Activated CD8-positive, alpha-beta T cell treated with anti-CD3 and anti-CD28 coated beads for 36 hours (primary cell): Measurements from ENCODE around the gene AVEN. TPM values are rescaled to one million over a fixed set of nuclear protein-coding genes. Genes with fewer than 3 reads are reported as not detected.

ENCODE experiments used
- ATAC-seq: fragments of 200-7000 bp; cut with Tn5 transposase; one replicate; pipeline ENCODE4 v1.10.0; 2021; ENCODE audit warnings: mild to moderate bottlenecking, moderate library complexity
- CTCF ChIA-PET: fragments of 350-600 bp; sonication (Branson Sonifier 250); formaldehyde crosslinking; loops from one replicate; lab custom pipeline; 2021; ENCODE audit warnings: antibody characterized with exemption; lab: Charles Lee
- POLR2A ChIA-PET: fragments of 350-600 bp; sonication (Branson Sonifier 250); formaldehyde crosslinking; loops from one replicate; lab custom pipeline; 2021; ENCODE audit warnings: antibody characterized with exemption; lab: Charles Lee
- DNase-seq: peaks from one replicate; pipeline ENCODE4 v3.0.0-alpha.2; 2020
- H3K27ac Mint-ChIP-seq: one replicate; pipeline ENCODE4 v1.8.0; 2021; ENCODE audit warnings: mild to moderate bottlenecking, mixed read lengths
- H3K27me3 Mint-ChIP-seq: one replicate; pipeline ENCODE4 v1.8.0; 2021; ENCODE audit warnings: mixed read lengths
- H3K36me3 Mint-ChIP-seq: one replicate; pipeline ENCODE4 v1.8.0; 2021; ENCODE audit warnings: low read depth, mixed read lengths
- H3K4me1 Mint-ChIP-seq: one replicate; pipeline ENCODE4 v1.8.0; 2021; ENCODE audit warnings: low read depth, mixed read lengths
- H3K4me3 Mint-ChIP-seq: one replicate; pipeline ENCODE4 v1.8.0; 2021; ENCODE audit warnings: mild to moderate bottlenecking, moderate library complexity, mixed read lengths
- H3K9me3 Mint-ChIP-seq: one replicate; pipeline ENCODE4 v1.8.0; 2021; ENCODE audit warnings: mixed read lengths
- intact Hi-C: fragments of 100-400 bp; cut with micrococcal nuclease; formaldehyde crosslinking; loops from one replicate; pipeline ENCODE4 v1.10.0; 2022
- total RNA-seq, 2 experiments: library from RNA; stranded (reverse); gene quantifications; one replicate each; pipeline ENCODE4 v1.2.3, GENCODE V29; 2021
- TF ChIP-seq, protein P1 (sequence below): fragments of 200-600 bp; IDR thresholded peaks from one replicate; pipeline ENCODE4 v1.8.0; 2022; ENCODE audit warnings: antibody characterized with exemption, mild to moderate bottlenecking

The AVEN gene
- total RNA-seq, 2 experiments from 2014 or later, result 8.8 to 13.0 TPM

DNA sequence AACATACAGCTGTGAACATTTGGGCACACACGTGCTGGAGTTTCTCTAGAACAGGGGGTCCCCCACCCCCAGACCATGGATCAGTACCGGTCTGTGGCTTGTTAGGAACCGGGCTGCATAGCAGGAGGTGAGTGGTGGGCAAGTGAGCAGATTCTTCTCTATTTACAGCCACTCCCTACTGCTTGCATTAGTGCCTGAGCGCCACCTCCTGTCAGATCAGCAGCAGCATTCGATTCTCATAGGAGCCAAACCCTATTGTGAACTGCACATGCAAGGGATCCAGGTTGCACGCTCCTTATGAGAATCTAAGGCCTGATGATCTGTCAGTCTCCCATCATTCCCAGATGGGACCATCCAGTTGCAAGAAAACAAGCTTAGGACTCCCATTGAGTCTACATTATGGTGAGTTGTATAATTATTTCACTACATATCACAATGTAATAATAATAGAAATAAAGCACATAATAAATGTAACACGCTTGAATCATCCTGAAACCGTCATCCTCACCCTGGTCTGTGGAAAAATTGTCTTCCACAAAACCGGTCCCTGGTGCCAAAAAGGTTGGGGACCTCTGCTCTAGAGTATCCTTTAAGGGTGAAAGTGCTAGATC, 44.9 kb downstream of the AVEN start:
- POLR2A ChIA-PET, result no interaction called here
- peak; percentile 20 for DNase-seq

DNA sequence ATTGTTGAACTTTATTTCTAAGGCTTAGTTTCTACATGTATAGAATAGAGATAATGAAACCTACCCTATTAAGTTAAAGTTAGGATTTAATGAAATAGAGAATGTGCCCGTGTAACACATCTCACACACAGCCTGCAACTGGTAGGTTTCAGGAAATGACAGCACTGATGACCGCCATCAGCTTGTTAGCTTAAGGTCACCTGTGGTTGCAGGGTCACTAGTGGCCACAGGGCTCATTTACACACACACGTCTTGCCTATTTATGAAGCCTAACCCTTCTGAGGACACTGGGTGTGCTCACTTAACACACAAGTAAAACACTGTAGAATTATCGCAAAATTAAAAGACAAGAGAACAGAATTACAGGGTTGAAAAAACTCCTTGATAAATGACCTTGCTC, 50.6 kb downstream of the AVEN start:
- no peaks in the 10 kb centered on the region for H3K4me1 Mint-ChIP-seq
- TF ChIP-seq, protein P1, sequence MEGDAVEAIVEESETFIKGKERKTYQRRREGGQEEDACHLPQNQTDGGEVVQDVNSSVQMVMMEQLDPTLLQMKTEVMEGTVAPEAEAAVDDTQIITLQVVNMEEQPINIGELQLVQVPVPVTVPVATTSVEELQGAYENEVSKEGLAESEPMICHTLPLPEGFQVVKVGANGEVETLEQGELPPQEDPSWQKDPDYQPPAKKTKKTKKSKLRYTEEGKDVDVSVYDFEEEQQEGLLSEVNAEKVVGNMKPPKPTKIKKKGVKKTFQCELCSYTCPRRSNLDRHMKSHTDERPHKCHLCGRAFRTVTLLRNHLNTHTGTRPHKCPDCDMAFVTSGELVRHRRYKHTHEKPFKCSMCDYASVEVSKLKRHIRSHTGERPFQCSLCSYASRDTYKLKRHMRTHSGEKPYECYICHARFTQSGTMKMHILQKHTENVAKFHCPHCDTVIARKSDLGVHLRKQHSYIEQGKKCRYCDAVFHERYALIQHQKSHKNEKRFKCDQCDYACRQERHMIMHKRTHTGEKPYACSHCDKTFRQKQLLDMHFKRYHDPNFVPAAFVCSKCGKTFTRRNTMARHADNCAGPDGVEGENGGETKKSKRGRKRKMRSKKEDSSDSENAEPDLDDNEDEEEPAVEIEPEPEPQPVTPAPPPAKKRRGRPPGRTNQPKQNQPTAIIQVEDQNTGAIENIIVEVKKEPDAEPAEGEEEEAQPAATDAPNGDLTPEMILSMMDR, result no peak
- POLR2A ChIA-PET, result no interaction called here
- CTCF ChIA-PET, result interaction anchor here (0.8 kb wide), 1 partner anchor 24 kb away, joined by 3 read pairs; no protein-coding TSS in a partner anchor
- peaks cover 2% of the 10 kb centered on the region for H3K36me3 Mint-ChIP-seq
- H3K9me3 Mint-ChIP-seq, result no peaks in the 10 kb centered on the region
- ATAC-seq, result no peak
- no peak overlapping the region for H3K27ac Mint-ChIP-seq
- no peak overlapping the region for H3K4me3 Mint-ChIP-seq
- H3K27me3 Mint-ChIP-seq, result no peaks in the 10 kb centered on the region
- intact Hi-C loops, result no loop called here
- DNase-seq, result no peak

More for the DNA sequence above, 44.9 kb downstream of the AVEN start:
- Mint-ChIP-seq H3K36me3 (peaks cover 2% of the 10 kb centered on the region), H3K9me3 (no peaks in the 10 kb centered on the region), H3K27ac (no peak overlapping the region), H3K4me1 (no peaks in the 10 kb centered on the region), H3K27me3 (no peaks in the 10 kb centered on the region), H3K4me3 (no peak overlapping the region)
- TF ChIP-seq, protein P1, result no peak
- intact Hi-C loops, result no loop called here
- CTCF ChIA-PET, result no interaction called here
- no peak for ATAC-seq

DNA sequence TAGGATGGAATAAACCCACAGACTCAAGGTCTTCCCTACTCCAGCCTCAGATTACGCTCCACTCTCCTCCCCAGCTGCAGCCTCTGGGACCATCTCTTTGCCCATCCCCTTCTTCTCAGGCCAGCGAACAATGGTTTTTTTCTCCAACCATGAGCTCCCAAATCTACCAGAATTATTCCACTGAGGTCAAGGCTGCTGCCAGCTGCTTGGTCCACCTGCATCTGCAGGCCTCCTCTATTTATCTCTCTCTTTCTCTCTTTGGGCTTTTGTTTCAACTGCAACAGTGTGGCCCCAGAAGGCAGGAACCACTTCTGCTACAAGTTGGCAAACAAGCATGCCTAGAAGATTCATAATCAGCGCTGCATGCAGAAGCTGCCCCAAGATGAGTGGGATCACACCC, 51.6 kb downstream of the AVEN start:
- TF ChIP-seq, protein P1, result no peak
- no peak for DNase-seq
- ChIA-PET POLR2A (no interaction called here), CTCF (interaction anchor here (0.8 kb wide), 1 partner anchor 23 kb away, joined by 3 read pairs; no protein-coding TSS in a partner anchor)
- Mint-ChIP-seq H3K36me3 (peaks cover 2% of the 10 kb centered on the region), H3K27ac (no peak overlapping the region), H3K4me1 (no peaks in the 10 kb centered on the region), H3K27me3 (no peaks in the 10 kb centered on the region), H3K9me3 (no peaks in the 10 kb centered on the region), H3K4me3 (no peak overlapping the region)
- ATAC-seq, result no peak
- intact Hi-C loops, result no loop called here

DNA sequence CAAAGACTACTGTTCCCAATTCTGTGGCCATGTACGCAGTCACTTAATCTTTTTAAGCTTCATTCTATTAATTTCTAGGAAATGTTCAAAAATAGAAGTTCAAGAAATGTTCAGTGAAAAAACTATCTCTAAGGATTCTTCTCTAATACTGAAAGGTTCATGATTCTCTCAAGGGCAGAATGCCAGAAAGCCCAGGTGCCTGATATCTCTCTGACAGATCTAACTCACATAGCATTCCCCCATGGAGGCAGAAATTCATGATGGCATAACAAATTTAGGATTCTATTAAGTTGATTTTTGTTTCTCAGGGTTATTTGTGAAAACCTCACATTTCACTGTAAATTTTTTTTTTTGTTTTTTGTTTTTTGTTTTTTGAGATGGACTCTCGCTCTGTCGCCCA, 53.3 kb downstream of the AVEN start:
- intact Hi-C loops, result no loop called here
- Mint-ChIP-seq H3K27me3 (no peaks in the 10 kb centered on the region), H3K9me3 (no peaks in the 10 kb centered on the region), H3K36me3 (no peaks in the 10 kb centered on the region), H3K4me3 (no peak overlapping the region), H3K27ac (no peak overlapping the region), H3K4me1 (no peaks in the 10 kb centered on the region)
- TF ChIP-seq, protein P1, result no peak
- CTCF ChIA-PET, result interaction anchor here (0.7 kb wide), 1 partner anchor 251 kb away, joined by 3 read pairs; no protein-coding TSS in a partner anchor
- DNase-seq, result no peak
- no peak for ATAC-seq
- POLR2A ChIA-PET, result no interaction called here

DNA sequence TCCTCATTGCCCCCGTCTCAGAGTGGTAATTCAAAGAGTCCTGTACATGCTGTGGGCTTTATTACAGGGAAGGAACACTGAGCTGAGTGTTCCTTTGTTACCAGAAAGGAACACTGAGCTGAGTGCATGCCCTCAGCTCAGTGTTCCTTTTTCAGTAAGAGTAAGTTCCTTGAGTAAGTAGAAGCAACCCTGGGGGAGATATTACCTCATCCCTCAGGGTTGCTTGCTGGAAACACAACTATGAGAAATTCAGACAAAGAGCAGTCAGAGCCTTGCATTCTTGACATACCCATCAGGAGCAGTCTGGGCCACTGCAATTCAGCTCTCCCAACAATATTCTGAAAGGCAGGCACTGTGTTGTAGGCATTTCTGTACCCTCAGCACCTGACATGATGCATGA, 53.7 kb downstream of the AVEN start:
- no peak overlapping the region for H3K4me3 Mint-ChIP-seq

More for the DNA sequence above, 53.7 kb downstream of the AVEN start:
- no peaks in the 10 kb centered on the region for H3K4me1 Mint-ChIP-seq
- H3K27me3 Mint-ChIP-seq, result no peaks in the 10 kb centered on the region
- POLR2A ChIA-PET, result interaction anchor here (0.6 to 0.8 kb wide), 2 partner anchors 19 to 122 kb away, joined by 3 read pairs; no protein-coding TSS in a partner anchor
- no peak for DNase-seq
- ATAC-seq, result no peak
- no peaks in the 10 kb centered on the region for H3K9me3 Mint-ChIP-seq
- intact Hi-C loops, result no loop called here
- no peak overlapping the region for H3K27ac Mint-ChIP-seq
- TF ChIP-seq, protein P1, result no peak
- no peaks in the 10 kb centered on the region for H3K36me3 Mint-ChIP-seq
- CTCF ChIA-PET, result interaction anchor here (0.7 kb wide), 1 partner anchor 250 kb away, joined by 3 read pairs; no protein-coding TSS in a partner anchor
